Uterus (tissue), 2 donors: Measurements from ENCODE around the gene DNAJC28.

ENCODE experiments used
- POLR2A ChIP-seq, 2 donors: fragments of 450-650 bp; IDR thresholded peaks; one replicate each; pipeline ENCODE4 v1.6.1; 2016; ENCODE audit warnings: antibody characterized with exemption in 2 of 2, mild to moderate bottlenecking in 1 of 2, moderate library complexity in 1 of 2
- TF ChIP-seq, protein P1 (sequence below), 4 experiments: fragments of 200-600 bp in 2 of 4; fragments of 450-650 bp in 2 of 4; sonication (generic) in 2 of 4; IDR thresholded peaks; one replicate each; pipeline ENCODE4 v1.5.1; 2016 to 2019; ENCODE audit warnings: antibody characterized with exemption in 4 of 4, mild to moderate bottlenecking in 2 of 4, moderate library complexity in 1 of 4

DNA sequence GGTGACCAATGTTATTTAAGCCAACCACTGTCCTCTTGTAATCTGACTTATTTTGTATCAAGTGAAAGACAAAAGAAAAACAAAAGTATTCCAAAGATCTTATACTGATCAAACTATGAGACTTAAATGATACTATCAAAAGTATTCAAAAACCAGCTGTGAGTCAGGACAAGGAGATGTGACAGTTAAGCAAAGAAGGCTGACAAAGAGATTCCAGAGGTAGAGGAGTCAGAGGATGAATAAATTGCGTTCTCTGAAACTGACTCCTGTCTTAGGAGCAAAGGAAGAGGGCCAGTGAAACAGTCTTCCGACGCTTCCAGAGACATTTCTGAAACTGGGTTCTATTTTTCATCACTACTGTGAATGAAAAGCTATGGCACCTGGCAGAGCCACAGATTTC is 32.7 kb downstream of the DNAJC28 start:
- TF ChIP-seq, protein P1, sequence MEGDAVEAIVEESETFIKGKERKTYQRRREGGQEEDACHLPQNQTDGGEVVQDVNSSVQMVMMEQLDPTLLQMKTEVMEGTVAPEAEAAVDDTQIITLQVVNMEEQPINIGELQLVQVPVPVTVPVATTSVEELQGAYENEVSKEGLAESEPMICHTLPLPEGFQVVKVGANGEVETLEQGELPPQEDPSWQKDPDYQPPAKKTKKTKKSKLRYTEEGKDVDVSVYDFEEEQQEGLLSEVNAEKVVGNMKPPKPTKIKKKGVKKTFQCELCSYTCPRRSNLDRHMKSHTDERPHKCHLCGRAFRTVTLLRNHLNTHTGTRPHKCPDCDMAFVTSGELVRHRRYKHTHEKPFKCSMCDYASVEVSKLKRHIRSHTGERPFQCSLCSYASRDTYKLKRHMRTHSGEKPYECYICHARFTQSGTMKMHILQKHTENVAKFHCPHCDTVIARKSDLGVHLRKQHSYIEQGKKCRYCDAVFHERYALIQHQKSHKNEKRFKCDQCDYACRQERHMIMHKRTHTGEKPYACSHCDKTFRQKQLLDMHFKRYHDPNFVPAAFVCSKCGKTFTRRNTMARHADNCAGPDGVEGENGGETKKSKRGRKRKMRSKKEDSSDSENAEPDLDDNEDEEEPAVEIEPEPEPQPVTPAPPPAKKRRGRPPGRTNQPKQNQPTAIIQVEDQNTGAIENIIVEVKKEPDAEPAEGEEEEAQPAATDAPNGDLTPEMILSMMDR (IDR thresholded peaks at IDR 0.05) = no peak
- TF ChIP-seq POLR2A (IDR thresholded peaks at IDR 0.05) = no peak
